GM06990 (cell line): ENCODE data around the gene SPACA9.

Experiments used
- DNase-seq: peaks from one replicate; pipeline ENCODE4 v3.0.0-alpha.2; 2011; ENCODE audit not compliant: insufficient read length; ENCODE audit errors: extremely low read depth
- H3K27me3 ChIP-seq: replicated peaks from 2 replicates; pipeline ENCODE4 v1.6.0; 2011; ENCODE audit warnings: low read length; ENCODE audit not compliant: control insufficient read depth, insufficient read depth
- H3K36me3 ChIP-seq: 2 replicates; pipeline ENCODE4 v1.5.1; 2011; ENCODE audit warnings: low read length; ENCODE audit not compliant: control insufficient read depth, insufficient read depth
- H3K4me3 ChIP-seq: replicated peaks from 2 replicates; pipeline ENCODE4 v1.5.1; 2011; ENCODE audit warnings: low read depth, mild to moderate bottlenecking, control low read depth, low read length
- CTCF ChIP-seq: IDR thresholded peaks from 2 replicates; pipeline ENCODE4 v1.5.1; 2011; ENCODE audit warnings: low read length, control low read depth, mild to moderate bottlenecking, inconsistent platforms; ENCODE audit not compliant: insufficient read depth, poor library complexity, severe bottlenecking

SPACA9 gene

GRCh38 chr9:132878695-132879456 lies at the start of gene SPACA9:
TSS of gene SPACA9 (plus strand) at chr9:132878898. CDS start at chr9:132883948, 5,050 bp downstream.
- Histone ChIP-seq H3K4me3 (peak within 1 kb of the TSS; percentile 96), H3K36me3 (no peaks in the 10 kb centered on the region), H3K27me3 (no peaks in the 10 kb centered on the region)
- TF ChIP-seq CTCF = no peak
- peak; percentile 27 for DNase-seq

GRCh38 chr9:132832171-132832881 lies 46.4 kb upstream of the SPACA9 start:
- TF ChIP-seq CTCF = no peak
- H3K4me3 ChIP-seq = no peak overlapping the region
- no peaks in the 10 kb centered on the region; the same call in 1 of the 2 replicates for H3K27me3 ChIP-seq
- H3K36me3 ChIP-seq = no peaks in the 10 kb centered on the region
- no peak for DNase-seq

GRCh38 chr9:132833550-132834121 lies 45.1 kb upstream of the SPACA9 start:
- H3K4me3 ChIP-seq = no peak overlapping the region
- no peaks in the 10 kb centered on the region; the same call in 1 of the 2 replicates for H3K27me3 ChIP-seq
- no peak for TF ChIP-seq CTCF
- no peak for DNase-seq
- H3K36me3 ChIP-seq = no peaks in the 10 kb centered on the region

DNA sequence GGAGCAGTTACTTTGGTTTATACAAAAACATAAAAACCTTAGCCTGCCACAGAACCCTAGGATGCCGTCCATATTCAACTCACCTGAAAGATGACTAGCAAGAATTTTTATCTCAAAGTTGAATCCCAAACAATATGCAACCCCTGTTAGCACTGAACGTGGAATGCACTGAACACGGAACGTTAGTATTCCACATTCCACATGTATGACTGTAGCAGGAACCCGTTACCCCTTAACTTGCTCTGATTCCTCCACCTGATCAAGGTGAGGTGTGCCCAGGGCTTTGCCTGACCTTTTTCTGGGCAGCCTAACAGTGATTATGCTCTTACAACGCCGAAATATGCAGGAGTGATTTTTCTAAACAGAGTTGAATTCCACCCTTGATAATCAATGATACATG lies 44.4 kb upstream of the SPACA9 start:
- no peak overlapping the region for H3K4me3 ChIP-seq
- no peaks in the 10 kb centered on the region for H3K36me3 ChIP-seq
- DNase-seq = no peak
- TF ChIP-seq CTCF = no peak
- H3K27me3 ChIP-seq = no peaks in the 10 kb centered on the region; the same call in 1 of the 2 replicates

DNA sequence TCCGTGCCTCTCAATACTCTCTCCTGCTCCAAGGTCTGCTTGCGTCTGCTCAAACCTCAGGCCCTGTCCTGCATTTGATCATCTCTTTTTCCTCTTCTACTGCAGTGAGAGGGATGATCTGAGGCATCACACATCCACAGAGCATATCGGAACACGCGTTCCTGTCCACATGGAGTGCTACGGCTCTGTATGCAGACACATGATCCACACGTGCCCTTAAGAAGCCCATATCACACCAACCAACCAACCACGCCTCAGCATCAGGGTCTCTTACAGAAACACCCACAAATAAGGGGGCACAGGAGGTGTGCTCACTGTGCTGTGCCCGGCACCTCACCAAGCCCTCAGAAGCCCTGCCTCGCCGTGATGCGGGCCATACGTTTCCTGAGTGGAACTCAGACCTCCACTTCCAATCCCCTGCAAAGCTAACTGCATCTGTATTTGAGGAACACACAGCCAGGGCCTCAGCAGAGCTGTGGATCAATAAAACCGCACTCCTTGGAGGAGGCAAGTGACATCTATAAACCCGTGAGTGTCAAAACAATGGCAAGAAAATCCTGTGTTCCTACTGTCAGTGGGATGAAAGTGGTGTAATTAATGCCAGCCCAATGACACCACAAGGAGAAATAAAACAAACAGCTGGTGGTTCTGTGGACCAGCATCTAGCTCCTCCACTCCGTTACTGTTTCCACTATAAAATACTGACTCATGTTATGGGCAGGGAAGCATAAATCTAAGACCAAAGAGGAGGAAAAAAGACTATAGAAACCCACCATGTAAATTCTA lies 41.0 kb upstream of the SPACA9 start:
- Histone ChIP-seq H3K27me3 (no peaks in the 10 kb centered on the region; the same call in 1 of the 2 replicates), H3K36me3 (no peaks in the 10 kb centered on the region), H3K4me3 (no peak overlapping the region)
- TF ChIP-seq CTCF = no peak
- no peak for DNase-seq
